HepG2 (cell line): ENCODE data around the gene ENO3. TPM values are rescaled to one million over a fixed set of nuclear protein-coding genes. Genes with fewer than 3 reads are reported as not detected.
A peak's percentile ranks its signal among the peaks of the same experiment; 100 is the strongest.

Experiments
- AGO2 ChIP-seq: fragments of 200-400 bp; formaldehyde crosslinking; optimal IDR thresholded peaks from 2 replicates; pipeline ENCODE3; 2017; ENCODE audit warnings: mild to moderate bottlenecking, low read depth, low read length, moderate library complexity
- HOXA3 ChIP-seq: sonication (generic); formaldehyde crosslinking; IDR thresholded peaks from 2 replicates; pipeline ENCODE4 v1.5.0; 2020; ENCODE audit warnings: missing genetic modification reagents
- HOXD1 ChIP-seq: sonication (generic); formaldehyde crosslinking; IDR thresholded peaks from 2 replicates; pipeline ENCODE4 v1.5.0; 2020; ENCODE audit warnings: missing genetic modification reagents
- KDM6A ChIP-seq: IDR thresholded peaks from 2 replicates; pipeline ENCODE4 v1.6.1; 2016; ENCODE audit warnings: low read depth
- KLF11 ChIP-seq: IDR thresholded peaks from 2 replicates; pipeline ENCODE4 v1.6.1; 2016; ENCODE audit warnings: missing compliant biosample characterization
- NAIF1 ChIP-seq: sonication (generic); formaldehyde crosslinking; IDR thresholded peaks from 2 replicates; pipeline ENCODE4 v1.5.0; 2020; ENCODE audit warnings: mild to moderate bottlenecking, missing genetic modification reagents, borderline replicate concordance
- POLR2AphosphoS5 ChIP-seq: IDR thresholded peaks from 2 replicates; pipeline ENCODE4 v1.6.1; 2012; ENCODE audit warnings: low read depth, low read length
- polyA plus RNA-seq, 8 experiments: library from polyadenylated mRNA; depleted of rRNA in 3 of 8; stranded (reverse) in 7 of 8; unstranded in 1 of 8; fragments of >200 nt; fragmentation: Illumina TruSeq in 4 of 8; extraction: Trizol in 4 of 8; gene quantifications; 2 replicates each; pipeline versions ENCODE4 v1.2.1 to v1.2.3, GENCODE V29; 2011 to 2016; ENCODE audit warnings: low read depth in 4 of 8, missing spikeins in 1 of 8, mixed read lengths in 1 of 8; ENCODE audit not compliant: insufficient read depth in 1 of 8
- total RNA-seq, 5 experiments: library from RNA; depleted of rRNA; stranded (reverse); fragments of >200 nt; fragmentation: Illumina TruSeq; extraction: Trizol; gene quantifications; 2 replicates each; pipeline ENCODE4 v1.2.3, GENCODE V29; 2016; ENCODE audit warnings: low read depth in 1 of 5
- TF ChIP-seq, protein P1 (sequence below): sonication (generic); formaldehyde crosslinking; IDR thresholded peaks from 2 replicates; pipeline ENCODE4 v1.4.0; 2020; ENCODE audit warnings: missing genetic modification reagents
- TF ChIP-seq, protein P2 (sequence below): sonication (generic); formaldehyde crosslinking; IDR thresholded peaks from 2 replicates; pipeline ENCODE4 v1.4.0; 2020; ENCODE audit warnings: mild to moderate bottlenecking, missing genetic modification reagents
- TF ChIP-seq, protein P3 (sequence below): sonication (generic); formaldehyde crosslinking; IDR thresholded peaks from 2 replicates; pipeline ENCODE4 v1.4.0; 2020; ENCODE audit warnings: missing genetic modification reagents
- TF ChIP-seq, protein P4 (sequence below): sonication (generic); formaldehyde crosslinking; IDR thresholded peaks from 2 replicates; pipeline ENCODE4 v1.4.0; 2020; ENCODE audit warnings: missing genetic modification reagents
- TF ChIP-seq, protein P5 (sequence below): sonication (generic); formaldehyde crosslinking; IDR thresholded peaks from 2 replicates; pipeline ENCODE4 v1.5.0; 2020; ENCODE audit warnings: mild to moderate bottlenecking, missing genetic modification reagents, borderline replicate concordance
- TF ChIP-seq, protein P6 (sequence below): sonication (generic); formaldehyde crosslinking; IDR thresholded peaks from 2 replicates; pipeline ENCODE4 v1.4.0; 2020; ENCODE audit warnings: missing genetic modification reagents

ENO3 gene
- total and polyA plus RNA-seq, 2 of the 13 experiments (the other 11 are each of a cell fraction or from before 2014, with no cell fraction given) = 59.8 to 69.8 TPM

DNA sequence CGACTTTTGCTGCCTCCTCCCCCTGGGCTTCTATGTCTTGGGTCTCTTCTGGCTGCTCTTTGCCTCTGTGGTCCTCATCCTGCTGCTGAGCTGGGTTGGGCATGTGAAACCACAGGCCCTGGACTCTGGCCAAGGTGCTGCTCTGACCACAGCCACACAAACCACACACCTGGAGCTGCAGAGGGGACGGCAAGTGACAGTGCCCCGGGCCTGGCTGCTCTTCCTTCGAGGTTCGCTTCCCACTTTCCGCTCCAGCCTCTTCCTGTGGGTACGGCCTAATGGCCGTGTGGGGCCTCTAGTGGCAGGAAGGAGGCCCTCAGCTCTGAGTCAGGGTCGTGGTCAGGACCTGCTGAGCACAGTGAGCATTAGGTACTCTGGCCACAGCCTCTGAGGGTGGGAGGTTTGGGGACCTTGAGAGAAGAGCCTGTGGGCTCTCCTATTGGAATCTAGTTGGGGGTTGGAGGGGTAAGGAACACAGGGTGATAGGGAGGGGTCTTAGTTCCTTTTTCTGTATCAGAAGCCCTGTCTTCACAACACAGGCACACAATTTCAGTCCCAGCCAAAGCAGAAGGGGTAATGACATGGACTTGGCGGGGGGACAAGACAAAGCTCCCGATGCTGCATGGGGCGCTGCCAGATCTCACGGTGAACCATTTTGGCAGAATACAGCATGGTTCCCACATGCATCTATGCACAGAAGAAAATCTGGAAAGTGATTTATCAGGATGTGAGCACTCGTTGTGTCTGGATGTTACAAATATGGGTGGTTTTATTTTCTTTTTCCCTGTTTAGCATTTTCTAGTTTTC, 16.5 kb upstream of the ENO3 start (continued):
- TF ChIP-seq, protein P1, sequence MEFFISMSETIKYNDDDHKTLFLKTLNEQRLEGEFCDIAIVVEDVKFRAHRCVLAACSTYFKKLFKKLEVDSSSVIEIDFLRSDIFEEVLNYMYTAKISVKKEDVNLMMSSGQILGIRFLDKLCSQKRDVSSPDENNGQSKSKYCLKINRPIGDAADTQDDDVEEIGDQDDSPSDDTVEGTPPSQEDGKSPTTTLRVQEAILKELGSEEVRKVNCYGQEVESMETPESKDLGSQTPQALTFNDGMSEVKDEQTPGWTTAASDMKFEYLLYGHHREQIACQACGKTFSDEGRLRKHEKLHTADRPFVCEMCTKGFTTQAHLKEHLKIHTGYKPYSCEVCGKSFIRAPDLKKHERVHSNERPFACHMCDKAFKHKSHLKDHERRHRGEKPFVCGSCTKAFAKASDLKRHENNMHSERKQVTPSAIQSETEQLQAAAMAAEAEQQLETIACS = 0 out of 2 replicates have a peak, but pooled peaks have one; percentile 39
- TF ChIP-seq, protein P2, sequence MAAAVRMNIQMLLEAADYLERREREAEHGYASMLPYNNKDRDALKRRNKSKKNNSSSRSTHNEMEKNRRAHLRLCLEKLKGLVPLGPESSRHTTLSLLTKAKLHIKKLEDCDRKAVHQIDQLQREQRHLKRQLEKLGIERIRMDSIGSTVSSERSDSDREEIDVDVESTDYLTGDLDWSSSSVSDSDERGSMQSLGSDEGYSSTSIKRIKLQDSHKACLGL (CRISPR knock-in tag) = no peak
- peak; percentile 90 for TF ChIP-seq AGO2
- no peak for TF ChIP-seq KDM6A
- TF ChIP-seq NAIF1 = no peak
- peak; percentile 35; the same call in 1 of the 2 replicates for TF ChIP-seq POLR2AphosphoS5
- peak; percentile 49; the same call in 1 of the 2 replicates for TF ChIP-seq HOXA3 (CRISPR knock-in tag)
- TF ChIP-seq, protein P3, sequence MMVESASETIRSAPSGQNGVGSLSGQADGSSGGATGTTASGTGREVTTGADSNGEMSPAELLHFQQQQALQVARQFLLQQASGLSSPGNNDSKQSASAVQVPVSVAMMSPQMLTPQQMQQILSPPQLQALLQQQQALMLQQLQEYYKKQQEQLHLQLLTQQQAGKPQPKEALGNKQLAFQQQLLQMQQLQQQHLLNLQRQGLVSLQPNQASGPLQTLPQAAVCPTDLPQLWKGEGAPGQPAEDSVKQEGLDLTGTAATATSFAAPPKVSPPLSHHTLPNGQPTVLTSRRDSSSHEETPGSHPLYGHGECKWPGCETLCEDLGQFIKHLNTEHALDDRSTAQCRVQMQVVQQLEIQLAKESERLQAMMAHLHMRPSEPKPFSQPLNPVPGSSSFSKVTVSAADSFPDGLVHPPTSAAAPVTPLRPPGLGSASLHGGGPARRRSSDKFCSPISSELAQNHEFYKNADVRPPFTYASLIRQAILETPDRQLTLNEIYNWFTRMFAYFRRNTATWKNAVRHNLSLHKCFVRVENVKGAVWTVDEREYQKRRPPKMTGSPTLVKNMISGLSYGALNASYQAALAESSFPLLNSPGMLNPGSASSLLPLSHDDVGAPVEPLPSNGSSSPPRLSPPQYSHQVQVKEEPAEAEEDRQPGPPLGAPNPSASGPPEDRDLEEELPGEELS = 0 out of 2 replicates have a peak, but pooled peaks have one; percentile 15
- no peak for TF ChIP-seq KLF11 (CRISPR knock-in tag)
- no peak for TF ChIP-seq HOXD1 (CRISPR knock-in tag)
- TF ChIP-seq, protein P4, sequence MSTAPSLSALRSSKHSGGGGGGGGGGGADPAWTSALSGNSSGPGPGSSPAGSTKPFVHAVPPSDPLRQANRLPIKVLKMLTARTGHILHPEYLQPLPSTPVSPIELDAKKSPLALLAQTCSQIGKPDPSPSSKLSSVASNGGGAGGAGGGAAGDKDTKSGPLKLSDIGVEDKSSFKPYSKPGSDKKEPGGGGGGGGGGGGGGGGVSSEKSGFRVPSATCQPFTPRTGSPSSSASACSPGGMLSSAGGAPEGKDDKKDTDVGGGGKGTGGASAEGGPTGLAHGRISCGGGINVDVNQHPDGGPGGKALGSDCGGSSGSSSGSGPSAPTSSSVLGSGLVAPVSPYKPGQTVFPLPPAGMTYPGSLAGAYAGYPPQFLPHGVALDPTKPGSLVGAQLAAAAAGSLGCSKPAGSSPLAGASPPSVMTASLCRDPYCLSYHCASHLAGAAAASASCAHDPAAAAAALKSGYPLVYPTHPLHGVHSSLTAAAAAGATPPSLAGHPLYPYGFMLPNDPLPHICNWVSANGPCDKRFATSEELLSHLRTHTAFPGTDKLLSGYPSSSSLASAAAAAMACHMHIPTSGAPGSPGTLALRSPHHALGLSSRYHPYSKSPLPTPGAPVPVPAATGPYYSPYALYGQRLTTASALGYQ = no peak
- TF ChIP-seq, protein P5, sequence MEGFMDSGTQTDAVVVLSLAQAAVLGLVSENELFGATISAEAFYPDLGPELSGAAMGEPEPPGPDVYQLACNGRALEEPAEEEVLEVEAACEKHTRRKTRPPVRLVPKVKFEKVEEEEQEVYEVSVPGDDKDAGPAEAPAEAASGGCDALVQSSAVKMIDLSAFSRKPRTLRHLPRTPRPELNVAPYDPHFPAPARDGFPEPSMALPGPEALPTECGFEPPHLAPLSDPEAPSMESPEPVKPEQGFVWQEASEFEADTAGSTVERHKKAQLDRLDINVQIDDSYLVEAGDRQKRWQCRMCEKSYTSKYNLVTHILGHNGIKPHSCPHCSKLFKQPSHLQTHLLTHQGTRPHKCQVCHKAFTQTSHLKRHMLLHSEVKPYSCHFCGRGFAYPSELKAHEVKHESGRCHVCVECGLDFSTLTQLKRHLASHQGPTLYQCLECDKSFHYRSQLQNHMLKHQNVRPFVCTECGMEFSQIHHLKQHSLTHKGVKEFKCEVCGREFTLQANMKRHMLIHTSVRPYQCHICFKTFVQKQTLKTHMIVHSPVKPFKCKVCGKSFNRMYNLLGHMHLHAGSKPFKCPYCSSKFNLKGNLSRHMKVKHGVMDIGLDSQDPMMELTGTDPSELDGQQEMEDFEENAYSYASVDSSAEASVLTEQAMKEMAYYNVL (CRISPR knock-in tag) = peak; percentile 33; the same call in 1 of the 2 replicates
- TF ChIP-seq, protein P6, sequence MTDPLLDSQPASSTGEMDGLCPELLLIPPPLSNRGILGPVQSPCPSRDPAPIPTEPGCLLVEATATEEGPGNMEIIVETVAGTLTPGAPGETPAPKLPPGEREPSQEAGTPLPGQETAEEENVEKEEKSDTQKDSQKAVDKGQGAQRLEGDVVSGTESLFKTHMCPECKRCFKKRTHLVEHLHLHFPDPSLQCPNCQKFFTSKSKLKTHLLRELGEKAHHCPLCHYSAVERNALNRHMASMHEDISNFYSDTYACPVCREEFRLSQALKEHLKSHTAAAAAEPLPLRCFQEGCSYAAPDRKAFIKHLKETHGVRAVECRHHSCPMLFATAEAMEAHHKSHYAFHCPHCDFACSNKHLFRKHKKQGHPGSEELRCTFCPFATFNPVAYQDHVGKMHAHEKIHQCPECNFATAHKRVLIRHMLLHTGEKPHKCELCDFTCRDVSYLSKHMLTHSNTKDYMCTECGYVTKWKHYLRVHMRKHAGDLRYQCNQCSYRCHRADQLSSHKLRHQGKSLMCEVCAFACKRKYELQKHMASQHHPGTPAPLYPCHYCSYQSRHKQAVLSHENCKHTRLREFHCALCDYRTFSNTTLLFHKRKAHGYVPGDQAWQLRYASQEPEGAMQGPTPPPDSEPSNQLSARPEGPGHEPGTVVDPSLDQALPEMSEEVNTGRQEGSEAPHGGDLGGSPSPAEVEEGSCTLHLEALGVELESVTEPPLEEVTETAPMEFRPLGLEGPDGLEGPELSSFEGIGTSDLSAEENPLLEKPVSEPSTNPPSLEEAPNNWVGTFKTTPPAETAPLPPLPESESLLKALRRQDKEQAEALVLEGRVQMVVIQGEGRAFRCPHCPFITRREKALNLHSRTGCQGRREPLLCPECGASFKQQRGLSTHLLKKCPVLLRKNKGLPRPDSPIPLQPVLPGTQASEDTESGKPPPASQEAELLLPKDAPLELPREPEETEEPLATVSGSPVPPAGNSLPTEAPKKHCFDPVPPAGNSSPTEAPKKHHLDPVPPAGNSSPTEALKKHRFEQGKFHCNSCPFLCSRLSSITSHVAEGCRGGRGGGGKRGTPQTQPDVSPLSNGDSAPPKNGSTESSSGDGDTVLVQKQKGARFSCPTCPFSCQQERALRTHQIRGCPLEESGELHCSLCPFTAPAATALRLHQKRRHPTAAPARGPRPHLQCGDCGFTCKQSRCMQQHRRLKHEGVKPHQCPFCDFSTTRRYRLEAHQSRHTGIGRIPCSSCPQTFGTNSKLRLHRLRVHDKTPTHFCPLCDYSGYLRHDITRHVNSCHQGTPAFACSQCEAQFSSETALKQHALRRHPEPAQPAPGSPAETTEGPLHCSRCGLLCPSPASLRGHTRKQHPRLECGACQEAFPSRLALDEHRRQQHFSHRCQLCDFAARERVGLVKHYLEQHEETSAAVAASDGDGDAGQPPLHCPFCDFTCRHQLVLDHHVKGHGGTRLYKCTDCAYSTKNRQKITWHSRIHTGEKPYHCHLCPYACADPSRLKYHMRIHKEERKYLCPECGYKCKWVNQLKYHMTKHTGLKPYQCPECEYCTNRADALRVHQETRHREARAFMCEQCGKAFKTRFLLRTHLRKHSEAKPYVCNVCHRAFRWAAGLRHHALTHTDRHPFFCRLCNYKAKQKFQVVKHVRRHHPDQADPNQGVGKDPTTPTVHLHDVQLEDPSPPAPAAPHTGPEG (CRISPR knock-in tag) = no peak
